Measurements from ENCODE around the gene GAK.

GAK gene

DNA sequence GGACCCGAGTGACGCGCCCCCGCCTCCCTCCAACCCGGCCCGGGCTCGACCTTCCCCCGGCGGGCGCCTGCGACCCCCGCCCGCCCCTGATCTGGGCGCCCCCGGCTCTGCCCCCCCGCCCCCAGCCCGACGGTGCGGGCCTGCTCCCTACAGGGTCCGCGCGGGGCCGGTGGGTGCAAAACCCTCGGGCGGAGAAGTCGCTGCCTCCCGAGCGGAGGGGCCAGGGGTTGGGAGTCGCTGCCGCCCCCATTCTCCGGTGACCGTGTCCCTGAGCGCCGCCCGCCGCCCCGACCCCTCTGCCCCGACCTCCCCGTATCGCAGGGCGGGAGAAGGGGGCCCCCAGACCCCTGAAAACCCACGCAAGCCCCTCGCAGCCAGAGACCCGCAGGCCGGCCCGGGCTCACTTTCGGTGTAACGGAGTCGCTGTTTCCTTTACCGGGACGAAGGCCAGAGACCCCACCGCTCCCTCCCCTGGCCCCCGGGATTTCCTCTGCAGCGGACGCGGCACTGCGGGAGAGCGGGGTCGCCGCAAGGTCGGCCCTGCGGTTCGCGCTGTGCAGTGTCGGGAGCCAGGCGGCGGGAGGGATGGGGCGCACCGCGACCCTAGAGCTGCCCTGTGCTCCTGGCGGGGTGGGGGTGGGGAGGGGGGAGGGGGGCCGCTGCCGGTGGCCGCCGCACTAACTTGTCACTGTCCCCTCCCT is 105.5 kb downstream of the GAK start:
- H3K9ac ChIP-seq (ENCODE audit: low read depth, low read length): peak overlapping the region; percentile 45; the same call in 1 of the 2 replicates
- no peaks in the 10 kb centered on the region for H3K36me3 ChIP-seq (ENCODE audit: insufficient read depth, low read length)
- no peaks in the 10 kb centered on the region for H3K9me3 ChIP-seq (ENCODE audit: control insufficient read depth, insufficient read depth, low read length)
- no peaks in the 10 kb centered on the region; the same call in 1 of the 2 replicates for H3K4me1 ChIP-seq (ENCODE audit: insufficient read depth, low read length)

DNA sequence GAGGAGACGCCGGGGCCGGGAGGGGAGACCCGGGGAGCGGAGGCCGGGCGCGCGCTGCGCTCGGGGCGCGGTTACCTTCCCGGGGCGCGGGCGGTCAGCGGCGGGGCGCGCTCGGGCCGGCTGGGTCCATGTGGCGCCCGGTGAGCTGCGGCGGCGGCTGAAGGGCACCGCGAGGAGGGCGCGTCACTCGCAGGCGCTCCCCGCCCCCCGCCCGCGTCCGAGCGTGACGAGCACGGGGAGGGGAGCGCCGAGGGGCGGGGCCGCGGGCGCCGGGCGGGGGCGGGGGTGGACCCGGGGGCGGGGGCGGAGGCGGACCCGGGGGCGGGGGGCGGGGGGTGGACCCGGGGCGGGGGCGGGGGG is 106.2 kb downstream of the GAK start, which contains the start of gene CPLX1:
Gene CPLX1 (minus strand): TSS at position 159 of the 360 bp plus-strand sequence. CDS start 1,607 bp downstream, outside the sequence.
- Histone ChIP-seq H3K36me3 (ENCODE audit: insufficient read depth, low read length) (no peaks in the 10 kb centered on the region), H3K9me3 (ENCODE audit: control insufficient read depth, insufficient read depth, low read length) (no peaks in the 10 kb centered on the region), H3K9ac (ENCODE audit: low read depth, low read length) (peak within 1 kb of the TSS; percentile 45; the same call in 1 of the 2 replicates), H3K4me1 (ENCODE audit: insufficient read depth, low read length) (no peaks in the 10 kb centered on the region; the same call in 1 of the 2 replicates)

DNA sequence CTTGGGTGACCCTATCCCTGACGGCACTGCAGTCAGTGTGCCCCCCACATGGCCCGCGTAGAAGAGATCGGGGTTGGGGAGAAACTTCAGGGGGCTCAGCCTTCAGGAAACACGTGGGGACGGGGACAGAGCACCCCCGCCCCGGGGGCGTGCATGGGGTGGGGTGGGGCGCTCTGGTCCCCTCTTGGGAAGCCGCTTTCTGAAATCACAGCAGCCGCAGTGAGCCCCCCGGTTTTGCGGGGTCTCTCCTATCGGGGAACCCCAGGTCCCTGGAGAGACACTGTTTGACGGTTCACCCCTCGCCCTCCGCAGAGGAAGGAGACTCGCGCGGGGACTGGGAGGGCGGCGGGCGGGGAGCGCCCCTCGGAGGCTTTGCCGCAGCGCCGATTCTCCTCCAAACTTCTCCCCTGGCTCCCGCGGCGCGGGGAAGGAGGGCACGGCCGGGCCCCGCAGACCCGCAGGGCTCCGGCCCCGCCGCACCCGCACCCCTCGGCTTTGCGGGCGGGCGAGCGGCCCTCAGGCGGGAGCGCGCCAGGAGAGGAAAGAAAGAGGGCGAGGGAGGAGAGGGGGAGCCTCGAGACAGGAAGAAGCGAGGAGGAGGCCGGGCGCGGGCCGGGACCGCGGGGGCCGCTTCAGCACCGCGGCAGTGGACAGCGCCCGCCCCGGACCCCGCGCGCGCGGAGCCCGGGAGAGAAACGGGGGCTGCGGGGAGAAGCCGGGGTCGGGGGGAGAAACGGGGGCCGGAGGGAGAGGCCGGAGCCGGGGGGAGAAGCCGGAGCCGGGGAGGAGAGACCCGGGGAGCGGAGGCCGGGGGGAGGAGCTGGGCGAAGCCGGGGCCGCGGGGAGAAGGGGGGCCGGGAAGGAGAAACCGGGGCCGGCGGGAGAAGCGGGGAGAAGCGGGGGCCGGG is 106.8 kb downstream of the GAK start:
- Histone ChIP-seq H3K4me1 (ENCODE audit: insufficient read depth, low read length) (no peaks in the 10 kb centered on the region; the same call in 1 of the 2 replicates), H3K9ac (ENCODE audit: low read depth, low read length) (peak overlapping the region; percentile 28; the same call in 1 of the 2 replicates), H3K36me3 (ENCODE audit: insufficient read depth, low read length) (no peaks in the 10 kb centered on the region), H3K9me3 (ENCODE audit: control insufficient read depth, insufficient read depth, low read length) (no peaks in the 10 kb centered on the region)

DNA sequence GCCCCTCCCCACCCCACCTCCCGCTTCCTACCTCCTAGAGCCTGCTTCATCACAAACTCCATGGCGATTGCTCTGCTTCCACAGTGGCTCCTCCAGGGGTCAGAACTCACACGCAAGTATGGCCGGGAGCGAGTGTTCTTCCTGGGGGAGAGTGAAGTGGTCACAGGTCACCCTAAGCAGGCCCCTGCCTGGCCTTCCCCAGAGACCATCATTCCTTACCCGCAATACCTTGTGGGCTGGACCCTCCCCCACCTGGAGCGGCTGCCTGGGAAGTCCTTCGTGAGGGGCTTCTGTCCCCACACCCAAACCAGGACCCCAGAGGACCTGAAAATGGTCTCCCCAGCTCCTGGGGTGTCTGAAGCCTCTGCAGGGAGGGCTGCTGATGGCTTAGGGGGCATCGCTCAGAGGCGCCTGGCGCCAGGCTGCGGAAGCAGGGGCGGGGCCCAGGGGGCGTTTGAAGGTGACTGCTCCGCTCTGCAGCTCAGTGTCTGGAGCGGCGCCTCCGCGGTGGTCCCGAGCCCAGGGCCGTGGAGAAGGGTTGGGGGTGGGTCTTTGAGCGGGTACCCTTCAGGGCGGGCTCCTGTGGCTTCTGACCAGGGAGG is 107.6 kb downstream of the GAK start:
- no peaks in the 10 kb centered on the region for H3K4me1 ChIP-seq (ENCODE audit: insufficient read depth, low read length)
- no peak overlapping the region; the same call in 1 of the 2 replicates for H3K9ac ChIP-seq (ENCODE audit: low read depth, low read length)
- H3K9me3 ChIP-seq (ENCODE audit: control insufficient read depth, insufficient read depth, low read length): no peaks in the 10 kb centered on the region
- H3K36me3 ChIP-seq (ENCODE audit: insufficient read depth, low read length): no peaks in the 10 kb centered on the region

DNA sequence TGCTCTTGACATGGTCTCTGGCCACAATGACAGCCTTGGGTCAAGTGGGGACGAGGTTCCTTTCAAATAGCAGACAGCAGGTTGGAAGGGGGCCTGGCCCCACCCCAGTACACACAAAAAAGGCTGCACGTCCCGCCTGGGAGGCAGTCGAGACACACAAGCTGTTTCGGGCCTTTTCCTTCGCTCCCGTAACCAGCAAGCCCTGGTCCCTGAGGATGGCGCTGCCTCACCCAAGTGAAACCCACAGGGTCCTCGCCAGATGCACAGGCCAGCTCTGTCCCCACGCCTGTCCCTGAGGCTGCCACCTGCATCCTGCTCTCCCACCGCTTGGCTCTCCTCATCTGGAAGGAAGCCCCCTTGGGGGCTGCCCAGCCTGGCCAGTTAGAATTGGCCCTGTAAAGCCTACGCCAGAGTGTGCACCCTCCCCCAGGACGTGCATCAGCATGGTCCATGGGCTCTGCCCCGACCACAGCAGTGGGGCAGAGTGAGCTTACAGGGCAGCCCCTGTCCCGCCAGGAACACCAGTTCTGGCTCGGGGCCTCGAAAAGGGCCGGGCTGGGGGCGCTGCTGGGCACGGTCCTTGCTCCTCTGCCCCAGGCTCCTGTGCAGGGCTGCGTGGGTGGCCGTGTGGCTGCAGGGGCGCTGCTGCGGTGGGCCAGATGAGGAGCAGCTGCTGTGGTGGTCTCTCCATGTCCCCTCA is 108.2 kb downstream of the GAK start:
- Histone ChIP-seq H3K4me1 (ENCODE audit: insufficient read depth, low read length) (no peaks in the 10 kb centered on the region), H3K36me3 (ENCODE audit: insufficient read depth, low read length) (no peaks in the 10 kb centered on the region), H3K9me3 (ENCODE audit: control insufficient read depth, insufficient read depth, low read length) (no peaks in the 10 kb centered on the region), H3K9ac (ENCODE audit: low read depth, low read length) (no peak overlapping the region)

DNA sequence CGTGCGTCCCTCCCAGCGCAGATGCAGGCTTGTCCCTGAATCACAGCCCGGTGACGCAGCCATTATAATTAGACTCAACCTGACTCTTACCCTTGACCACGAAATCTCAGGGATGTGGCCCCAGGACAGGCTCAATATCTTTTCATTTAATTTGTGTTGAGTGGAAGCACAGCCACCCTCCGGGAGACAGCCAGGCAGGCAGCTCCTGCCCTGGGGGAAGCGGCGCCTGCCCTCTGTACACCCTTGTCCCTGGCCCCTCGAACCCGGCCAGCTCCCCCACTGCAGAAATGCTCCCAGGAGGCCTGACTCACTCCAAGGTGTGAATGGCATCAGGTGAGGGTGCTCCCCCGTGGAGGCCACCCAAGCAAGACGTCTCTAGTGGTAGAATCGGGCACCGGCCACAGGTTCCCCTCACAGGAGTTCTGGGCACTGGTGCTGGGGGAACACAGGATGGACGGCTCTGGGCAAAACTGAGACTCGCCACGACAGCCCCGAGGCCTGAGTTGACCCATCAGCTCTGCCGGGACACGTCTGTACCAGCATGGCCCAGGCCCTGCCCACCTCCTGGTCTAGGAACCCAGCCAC is 108.8 kb downstream of the GAK start:
- Histone ChIP-seq H3K9ac (ENCODE audit: low read depth, low read length) (no peak overlapping the region), H3K4me1 (ENCODE audit: insufficient read depth, low read length) (no peaks in the 10 kb centered on the region), H3K9me3 (ENCODE audit: control insufficient read depth, insufficient read depth, low read length) (no peaks in the 10 kb centered on the region), H3K36me3 (ENCODE audit: insufficient read depth, low read length) (no peaks in the 10 kb centered on the region)

DNA sequence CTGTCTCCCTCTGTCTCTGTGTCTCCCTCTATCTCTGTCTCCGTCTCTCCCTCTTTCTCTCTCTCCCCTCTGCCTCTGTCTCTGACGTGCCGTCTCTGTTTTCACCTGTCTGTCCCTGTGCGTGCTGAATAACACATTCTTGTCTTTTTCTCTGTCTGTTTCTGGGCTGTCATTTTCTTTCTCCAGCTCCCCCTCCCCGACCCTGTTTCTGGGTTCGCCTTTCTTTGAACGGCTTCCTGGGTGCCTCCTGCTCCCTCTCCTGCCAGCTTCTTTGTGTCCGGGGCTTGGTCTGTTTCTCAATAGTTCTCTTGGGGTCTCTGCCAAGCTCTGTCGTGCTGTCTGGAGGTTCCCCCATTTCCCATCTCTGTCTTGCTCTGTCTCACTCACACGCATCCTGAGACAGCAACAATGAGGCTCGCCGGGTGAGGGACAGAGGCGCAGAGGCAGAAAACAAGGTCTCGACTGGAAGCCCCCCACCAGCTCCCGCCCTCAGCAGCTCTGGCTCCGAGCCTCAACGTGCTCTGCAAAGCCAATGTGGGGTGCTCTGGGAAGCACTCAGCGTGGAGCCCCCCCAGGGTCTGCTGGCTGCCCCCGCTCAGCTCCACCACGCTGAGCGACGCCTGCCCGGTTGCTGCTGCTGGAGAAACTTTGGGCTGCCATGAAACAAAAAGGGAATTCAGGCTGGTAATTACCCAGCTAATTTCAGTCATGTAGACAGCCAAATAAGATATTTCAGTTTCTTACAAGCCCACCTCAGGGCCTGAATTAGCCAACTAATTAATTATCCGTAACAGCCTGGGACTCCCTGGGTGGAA is 109.5 kb downstream of the GAK start:
- no peak overlapping the region for H3K9ac ChIP-seq (ENCODE audit: low read depth, low read length)
- no peaks in the 10 kb centered on the region for H3K9me3 ChIP-seq (ENCODE audit: control insufficient read depth, insufficient read depth, low read length)
- H3K36me3 ChIP-seq (ENCODE audit: insufficient read depth, low read length): no peaks in the 10 kb centered on the region
- no peaks in the 10 kb centered on the region for H3K4me1 ChIP-seq (ENCODE audit: insufficient read depth, low read length)

DNA sequence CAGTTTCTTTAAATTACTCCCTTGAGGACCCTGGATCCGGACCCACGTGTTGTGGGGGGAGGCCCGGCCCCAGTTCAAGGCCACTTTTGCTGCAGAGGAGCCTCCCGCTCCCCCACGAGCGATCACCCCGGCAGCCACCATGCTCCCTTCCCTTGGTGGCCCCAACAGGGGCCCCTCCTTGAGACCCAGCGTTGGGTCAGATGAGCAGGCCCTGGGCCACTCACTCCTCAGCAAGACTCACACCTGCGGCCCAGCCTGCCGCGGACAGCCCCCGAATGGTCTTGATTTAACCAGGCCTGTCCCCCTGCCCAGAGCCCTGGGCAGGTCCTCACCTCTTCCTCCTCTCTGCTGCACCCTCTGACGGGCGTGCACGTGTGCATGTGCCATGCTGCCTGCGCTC is 110.5 kb downstream of the GAK start:
- no peaks in the 10 kb centered on the region for H3K4me1 ChIP-seq (ENCODE audit: insufficient read depth, low read length)
- H3K9ac ChIP-seq (ENCODE audit: low read depth, low read length): no peak overlapping the region
- H3K36me3 ChIP-seq (ENCODE audit: insufficient read depth, low read length): no peaks in the 10 kb centered on the region
- no peaks in the 10 kb centered on the region for H3K9me3 ChIP-seq (ENCODE audit: control insufficient read depth, insufficient read depth, low read length)

DNA sequence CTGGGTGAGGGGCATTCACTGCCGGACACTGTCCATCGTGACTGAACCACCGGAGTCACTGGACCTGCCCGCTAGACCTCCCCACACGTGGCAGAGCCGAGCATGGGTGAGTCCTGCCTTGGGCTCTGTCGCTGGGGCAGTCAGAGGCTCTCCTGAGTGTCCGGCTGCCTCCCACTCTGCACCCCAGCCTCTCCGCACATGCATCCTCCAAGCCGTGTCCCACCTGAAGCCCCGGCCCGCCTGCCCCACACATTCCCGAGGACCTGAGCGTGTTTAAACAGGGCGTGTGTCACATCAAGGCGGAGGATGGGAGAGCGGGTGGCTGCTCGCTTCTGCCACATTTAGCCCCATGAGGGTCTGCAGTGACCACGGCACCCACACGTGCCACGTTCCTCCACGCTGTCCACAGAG is 110.9 kb downstream of the GAK start:
- no peaks in the 10 kb centered on the region for H3K36me3 ChIP-seq (ENCODE audit: insufficient read depth, low read length)
- no peak overlapping the region for H3K9ac ChIP-seq (ENCODE audit: low read depth, low read length)
- H3K4me1 ChIP-seq (ENCODE audit: insufficient read depth, low read length): no peaks in the 10 kb centered on the region
- H3K9me3 ChIP-seq (ENCODE audit: control insufficient read depth, insufficient read depth, low read length): no peaks in the 10 kb centered on the region

DNA sequence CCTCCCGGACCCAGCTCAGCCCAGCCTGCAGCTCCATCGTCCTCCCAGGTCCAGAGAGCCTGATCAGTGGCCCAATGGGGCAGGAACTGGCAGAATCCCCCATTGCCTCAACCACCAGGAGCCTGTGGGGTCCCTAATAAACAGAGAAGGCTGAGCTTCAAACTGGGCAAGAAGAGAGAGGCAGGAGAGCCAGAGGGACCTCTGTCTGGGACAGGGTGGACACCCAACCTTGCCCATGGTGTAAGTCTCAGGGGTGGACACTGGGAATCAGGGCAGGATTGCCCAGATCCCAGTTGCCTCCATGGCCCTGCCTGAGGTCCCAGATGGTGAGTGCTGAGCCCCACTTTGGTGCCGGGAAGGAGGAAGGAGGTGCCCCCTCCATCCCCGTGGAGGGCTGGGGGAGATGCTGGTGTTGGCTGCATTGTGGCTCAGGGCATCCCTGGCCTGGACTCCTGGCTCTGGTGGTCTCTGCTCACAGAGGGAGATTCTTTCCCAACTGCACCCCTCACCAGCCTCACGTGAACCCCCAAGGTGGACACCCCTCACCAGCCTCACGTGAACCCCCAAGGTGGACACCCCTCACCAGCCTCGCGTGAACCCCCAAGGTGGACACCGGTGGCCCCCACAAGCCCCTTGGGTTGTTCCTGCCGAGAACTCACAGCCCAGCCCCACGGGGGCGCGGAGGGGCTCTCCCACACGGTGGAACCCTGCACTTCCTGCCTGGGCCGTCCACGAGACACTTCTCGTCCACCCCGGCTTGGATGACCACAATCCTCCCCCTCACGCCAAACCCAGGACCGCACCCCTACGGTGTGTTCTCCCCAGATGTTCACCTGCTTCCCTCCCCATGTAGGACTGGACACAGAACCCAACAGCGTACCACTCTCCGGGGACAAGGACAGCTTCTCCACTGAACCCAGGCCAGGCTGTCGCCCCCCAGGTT is 111.6 kb downstream of the GAK start:
- Histone ChIP-seq H3K36me3 (ENCODE audit: insufficient read depth, low read length) (no peaks in the 10 kb centered on the region), H3K9me3 (ENCODE audit: control insufficient read depth, insufficient read depth, low read length) (no peaks in the 10 kb centered on the region), H3K4me1 (ENCODE audit: insufficient read depth, low read length) (no peaks in the 10 kb centered on the region), H3K9ac (ENCODE audit: low read depth, low read length) (no peak overlapping the region)

DNA sequence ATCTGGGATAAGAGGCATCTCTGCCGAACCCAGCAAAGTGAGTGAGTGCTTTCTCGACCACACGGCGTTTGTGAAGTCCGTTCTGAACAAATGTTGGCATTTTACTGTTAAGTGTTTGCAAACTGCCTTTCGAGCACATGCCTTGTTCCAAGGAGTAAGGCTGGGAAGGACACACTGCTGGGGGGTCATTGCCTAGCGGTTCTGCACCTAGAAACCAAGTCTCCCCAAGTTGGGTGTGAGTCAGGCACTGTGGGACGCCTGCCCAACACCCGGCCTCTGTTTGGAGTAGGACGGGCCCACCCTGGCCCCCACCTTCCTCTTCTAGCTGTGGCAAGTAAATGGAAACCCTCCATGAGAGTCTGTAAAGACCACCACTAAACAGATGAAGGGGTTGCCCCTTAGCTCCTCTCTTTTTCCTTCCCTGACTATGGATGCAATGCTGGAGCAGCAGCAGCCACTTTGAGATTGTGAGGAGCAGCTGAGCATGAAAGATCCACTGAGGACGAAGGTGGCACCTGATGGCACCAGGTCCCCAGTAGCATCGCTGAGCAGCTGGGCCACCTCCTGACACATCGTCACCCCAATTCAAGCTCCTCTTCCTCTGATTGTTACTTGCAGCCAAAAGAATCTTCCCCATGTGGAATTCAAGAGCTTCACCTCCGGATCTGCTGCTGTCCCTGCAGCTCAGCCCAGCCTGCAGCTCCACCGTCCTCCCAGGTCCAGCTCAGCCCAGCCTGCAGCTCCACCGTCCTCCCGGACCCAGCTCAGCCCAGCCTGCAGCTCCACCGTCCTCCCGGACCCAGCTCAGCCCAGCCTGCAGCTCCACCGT is 112.5 kb downstream of the GAK start:
- H3K36me3 ChIP-seq (ENCODE audit: insufficient read depth, low read length): no peaks in the 10 kb centered on the region
- no peak overlapping the region for H3K9ac ChIP-seq (ENCODE audit: low read depth, low read length)
- H3K9me3 ChIP-seq (ENCODE audit: control insufficient read depth, insufficient read depth, low read length): no peaks in the 10 kb centered on the region
- H3K4me1 ChIP-seq (ENCODE audit: insufficient read depth, low read length): no peaks in the 10 kb centered on the region

Data from ES-I3 (cell line).